Measurements from ENCODE around the gene EVI5L. TPM values are rescaled to one million over a fixed set of nuclear protein-coding genes. Genes with fewer than 3 reads are reported as not detected.

The EVI5L gene
- polyA plus RNA-seq, 1 of the 3 experiments (the other 2 are of a cell fraction): 9.7 TPM

DNA sequence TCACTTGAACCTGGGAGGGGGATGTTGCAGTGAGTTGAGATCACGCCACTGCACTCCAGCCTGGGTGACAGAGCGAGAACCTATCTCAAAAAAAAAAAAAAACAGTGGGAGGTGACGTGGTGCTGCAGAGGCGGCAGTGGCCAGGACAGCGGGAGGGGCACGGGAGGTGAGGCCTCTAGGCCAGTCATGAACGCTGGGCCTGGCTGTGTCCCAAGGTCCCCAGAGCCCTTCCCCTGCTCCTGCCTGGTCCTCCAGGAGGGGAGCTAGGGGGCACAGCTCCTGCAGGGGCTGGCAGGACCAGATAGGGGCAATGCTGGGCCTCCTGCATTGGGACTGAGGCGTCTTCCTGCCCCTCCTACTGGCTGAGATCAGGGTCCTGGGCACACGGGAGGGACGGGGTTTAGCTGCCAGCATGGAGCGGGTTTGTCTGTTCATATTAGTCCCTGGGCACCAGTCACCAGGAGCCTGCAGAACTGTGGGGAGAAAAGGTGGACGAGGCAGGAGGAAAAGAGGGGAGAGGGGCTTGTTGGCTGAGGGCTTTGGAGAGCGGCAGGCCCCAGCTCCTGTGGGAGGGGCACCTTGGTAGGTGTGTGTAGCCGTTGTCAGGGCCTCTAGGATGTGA is 78.2 kb downstream of the EVI5L start:
- no peak for DNase-seq
- 96% methylated on average over 12 of the region's 14 CpGs for WGBS (ENCODE audit: low lambda C conversion rate)
- Histone ChIP-seq H3K4me1 (ENCODE audit: control insufficient read depth in 1 of 2, insufficient read depth in 2 of 2, low read depth in 1 of 2, low read length in 1 of 2) (peaks cover 0 to 12% of the 10 kb centered on the region in 2 experiments; a peak in 2 of 4 replicates), H3K36me3 (replicated peaks in 1 of 2; ENCODE audit: control insufficient read depth in 1 of 2, insufficient read depth in 2 of 2, low read length in 1 of 2) (peaks cover 3 to 35% of the 10 kb centered on the region in 2 experiments), H3K79me2 (ENCODE audit: insufficient read depth) (peaks cover 43% of the 10 kb centered on the region), H3K9me2 (no peaks in the 10 kb centered on the region), H3K4me3 (ENCODE audit: low read depth in 2 of 2, low read length in 1 of 2) (no peak overlapping the region), H3K27me3 (ENCODE audit: insufficient read depth) (no peaks in the 10 kb centered on the region), H3K4me2 (no peak overlapping the region), H3K9me3 (no peaks in the 10 kb centered on the region), H3F3A (replicated peaks; ENCODE audit: insufficient read depth) (no peaks in the 10 kb centered on the region), H2AFZ (ENCODE audit: low read depth) (no peak overlapping the region), H4K20me1 (ENCODE audit: insufficient read depth) (peaks cover 36% of the 10 kb centered on the region), H3K9ac (no peak overlapping the region), H3K27ac (ENCODE audit: low read depth in 2 of 2, low read length in 1 of 2) (no peak overlapping the region; a peak in 1 of 4 replicates)
- POLR2A ChIA-PET: interaction anchor here (1.3 kb wide), 1 partner anchor 9 kb away, joined by 5 read pairs; no protein-coding TSS in a partner anchor
- TF ChIP-seq RAD21 (IDR thresholded peaks at IDR 0.05; ENCODE audit: low read length): no peak
- TF ChIP-seq, protein P1, sequence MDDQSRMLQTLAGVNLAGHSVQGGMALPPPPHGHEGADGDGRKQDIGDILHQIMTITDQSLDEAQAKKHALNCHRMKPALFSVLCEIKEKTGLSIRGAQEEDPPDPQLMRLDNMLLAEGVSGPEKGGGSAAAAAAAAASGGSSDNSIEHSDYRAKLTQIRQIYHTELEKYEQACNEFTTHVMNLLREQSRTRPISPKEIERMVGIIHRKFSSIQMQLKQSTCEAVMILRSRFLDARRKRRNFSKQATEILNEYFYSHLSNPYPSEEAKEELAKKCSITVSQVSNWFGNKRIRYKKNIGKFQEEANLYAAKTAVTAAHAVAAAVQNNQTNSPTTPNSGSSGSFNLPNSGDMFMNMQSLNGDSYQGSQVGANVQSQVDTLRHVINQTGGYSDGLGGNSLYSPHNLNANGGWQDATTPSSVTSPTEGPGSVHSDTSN (IDR thresholded peaks at IDR 0.05): no peak
- no peak for TF ChIP-seq FOSL2 (IDR thresholded peaks at IDR 0.05; ENCODE audit: borderline replicate concordance, low read depth)
- TF ChIP-seq, protein P2, sequence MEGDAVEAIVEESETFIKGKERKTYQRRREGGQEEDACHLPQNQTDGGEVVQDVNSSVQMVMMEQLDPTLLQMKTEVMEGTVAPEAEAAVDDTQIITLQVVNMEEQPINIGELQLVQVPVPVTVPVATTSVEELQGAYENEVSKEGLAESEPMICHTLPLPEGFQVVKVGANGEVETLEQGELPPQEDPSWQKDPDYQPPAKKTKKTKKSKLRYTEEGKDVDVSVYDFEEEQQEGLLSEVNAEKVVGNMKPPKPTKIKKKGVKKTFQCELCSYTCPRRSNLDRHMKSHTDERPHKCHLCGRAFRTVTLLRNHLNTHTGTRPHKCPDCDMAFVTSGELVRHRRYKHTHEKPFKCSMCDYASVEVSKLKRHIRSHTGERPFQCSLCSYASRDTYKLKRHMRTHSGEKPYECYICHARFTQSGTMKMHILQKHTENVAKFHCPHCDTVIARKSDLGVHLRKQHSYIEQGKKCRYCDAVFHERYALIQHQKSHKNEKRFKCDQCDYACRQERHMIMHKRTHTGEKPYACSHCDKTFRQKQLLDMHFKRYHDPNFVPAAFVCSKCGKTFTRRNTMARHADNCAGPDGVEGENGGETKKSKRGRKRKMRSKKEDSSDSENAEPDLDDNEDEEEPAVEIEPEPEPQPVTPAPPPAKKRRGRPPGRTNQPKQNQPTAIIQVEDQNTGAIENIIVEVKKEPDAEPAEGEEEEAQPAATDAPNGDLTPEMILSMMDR (IDR thresholded peaks at IDR 0.05): no peak
- TF ChIP-seq, protein P3, sequence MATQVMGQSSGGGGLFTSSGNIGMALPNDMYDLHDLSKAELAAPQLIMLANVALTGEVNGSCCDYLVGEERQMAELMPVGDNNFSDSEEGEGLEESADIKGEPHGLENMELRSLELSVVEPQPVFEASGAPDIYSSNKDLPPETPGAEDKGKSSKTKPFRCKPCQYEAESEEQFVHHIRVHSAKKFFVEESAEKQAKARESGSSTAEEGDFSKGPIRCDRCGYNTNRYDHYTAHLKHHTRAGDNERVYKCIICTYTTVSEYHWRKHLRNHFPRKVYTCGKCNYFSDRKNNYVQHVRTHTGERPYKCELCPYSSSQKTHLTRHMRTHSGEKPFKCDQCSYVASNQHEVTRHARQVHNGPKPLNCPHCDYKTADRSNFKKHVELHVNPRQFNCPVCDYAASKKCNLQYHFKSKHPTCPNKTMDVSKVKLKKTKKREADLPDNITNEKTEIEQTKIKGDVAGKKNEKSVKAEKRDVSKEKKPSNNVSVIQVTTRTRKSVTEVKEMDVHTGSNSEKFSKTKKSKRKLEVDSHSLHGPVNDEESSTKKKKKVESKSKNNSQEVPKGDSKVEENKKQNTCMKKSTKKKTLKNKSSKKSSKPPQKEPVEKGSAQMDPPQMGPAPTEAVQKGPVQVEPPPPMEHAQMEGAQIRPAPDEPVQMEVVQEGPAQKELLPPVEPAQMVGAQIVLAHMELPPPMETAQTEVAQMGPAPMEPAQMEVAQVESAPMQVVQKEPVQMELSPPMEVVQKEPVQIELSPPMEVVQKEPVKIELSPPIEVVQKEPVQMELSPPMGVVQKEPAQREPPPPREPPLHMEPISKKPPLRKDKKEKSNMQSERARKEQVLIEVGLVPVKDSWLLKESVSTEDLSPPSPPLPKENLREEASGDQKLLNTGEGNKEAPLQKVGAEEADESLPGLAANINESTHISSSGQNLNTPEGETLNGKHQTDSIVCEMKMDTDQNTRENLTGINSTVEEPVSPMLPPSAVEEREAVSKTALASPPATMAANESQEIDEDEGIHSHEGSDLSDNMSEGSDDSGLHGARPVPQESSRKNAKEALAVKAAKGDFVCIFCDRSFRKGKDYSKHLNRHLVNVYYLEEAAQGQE (IDR thresholded peaks at IDR 0.05; ENCODE audit: low read depth, low read length): no peak
- no peak for TF ChIP-seq TCF12 (IDR thresholded peaks at IDR 0.05)
- TF ChIP-seq, protein P4, sequence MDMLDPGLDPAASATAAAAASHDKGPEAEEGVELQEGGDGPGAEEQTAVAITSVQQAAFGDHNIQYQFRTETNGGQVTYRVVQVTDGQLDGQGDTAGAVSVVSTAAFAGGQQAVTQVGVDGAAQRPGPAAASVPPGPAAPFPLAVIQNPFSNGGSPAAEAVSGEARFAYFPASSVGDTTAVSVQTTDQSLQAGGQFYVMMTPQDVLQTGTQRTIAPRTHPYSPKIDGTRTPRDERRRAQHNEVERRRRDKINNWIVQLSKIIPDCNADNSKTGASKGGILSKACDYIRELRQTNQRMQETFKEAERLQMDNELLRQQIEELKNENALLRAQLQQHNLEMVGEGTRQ (IDR thresholded peaks at IDR 0.05; ENCODE audit: borderline replicate concordance, low read depth, low read length): no peak
- TF ChIP-seq MEF2A (IDR thresholded peaks at IDR 0.05; ENCODE audit: borderline replicate concordance, low read depth): no peak
- TF ChIP-seq, protein P5, sequence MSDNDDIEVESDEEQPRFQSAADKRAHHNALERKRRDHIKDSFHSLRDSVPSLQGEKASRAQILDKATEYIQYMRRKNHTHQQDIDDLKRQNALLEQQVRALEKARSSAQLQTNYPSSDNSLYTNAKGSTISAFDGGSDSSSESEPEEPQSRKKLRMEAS (IDR thresholded peaks at IDR 0.05; ENCODE audit: low read depth): no peak
- no peak for TF ChIP-seq SMC3 (IDR thresholded peaks at IDR 0.05; ENCODE audit: low read depth, low read length)
- TF ChIP-seq GATA2 (CRISPR knock-in tag; IDR thresholded peaks at IDR 0.05): no peak
- TF ChIP-seq RXRA (IDR thresholded peaks at IDR 0.05; ENCODE audit: borderline replicate concordance, low read depth): no peak
- no peak for TF ChIP-seq SIN3A (IDR thresholded peaks at IDR 0.05; ENCODE audit: borderline replicate concordance, low read depth, low read length)
- TF ChIP-seq POLR2AphosphoS5 (IDR thresholded peaks at IDR 0.05; ENCODE audit: low read depth, low read length): no peak
- no peak for TF ChIP-seq EZH2phosphoT487 (IDR thresholded peaks at IDR 0.05; ENCODE audit: borderline replicate concordance, low read depth)
- TF ChIP-seq RFX5 (IDR thresholded peaks at IDR 0.05; ENCODE audit: low read length): no peak
- TF ChIP-seq YY1 (IDR thresholded peaks at IDR 0.05; ENCODE audit: low read depth): no peak
- TF ChIP-seq, protein P6, sequence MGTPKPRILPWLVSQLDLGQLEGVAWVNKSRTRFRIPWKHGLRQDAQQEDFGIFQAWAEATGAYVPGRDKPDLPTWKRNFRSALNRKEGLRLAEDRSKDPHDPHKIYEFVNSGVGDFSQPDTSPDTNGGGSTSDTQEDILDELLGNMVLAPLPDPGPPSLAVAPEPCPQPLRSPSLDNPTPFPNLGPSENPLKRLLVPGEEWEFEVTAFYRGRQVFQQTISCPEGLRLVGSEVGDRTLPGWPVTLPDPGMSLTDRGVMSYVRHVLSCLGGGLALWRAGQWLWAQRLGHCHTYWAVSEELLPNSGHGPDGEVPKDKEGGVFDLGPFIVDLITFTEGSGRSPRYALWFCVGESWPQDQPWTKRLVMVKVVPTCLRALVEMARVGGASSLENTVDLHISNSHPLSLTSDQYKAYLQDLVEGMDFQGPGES (IDR thresholded peaks at IDR 0.05; ENCODE audit: low read depth, low read length): no peak
- TF ChIP-seq FOXJ3 (CRISPR knock-in tag; IDR thresholded peaks at IDR 0.05): no peak
- TF ChIP-seq ELF1 (IDR thresholded peaks at IDR 0.05): no peak
- CTCF ChIA-PET: interaction anchor here (0.8 to 1.7 kb wide), 4 partner anchors 10 to 55 kb away, joined by 3 to 5 read pairs (median 4); partner anchors contain the start of gene LRRC8E
